HepG2 (cell line): ENCODE data around the gene KIF1B. TPM values are rescaled to one million over a fixed set of nuclear protein-coding genes. Genes with fewer than 3 reads are reported as not detected.
A peak's percentile ranks its signal among the peaks of the same experiment; 100 is the strongest.

Experiments used
- AGO1 ChIP-seq: fragments of 200-400 bp; formaldehyde crosslinking; IDR thresholded peaks from 2 replicates; pipeline ENCODE4 v1.6.1; 2017; ENCODE audit warnings: mild to moderate bottlenecking, low read depth, low read length, moderate library complexity; ENCODE audit not compliant: poor library complexity, severe bottlenecking
- FIP1L1 ChIP-seq: fragments of 200-400 bp; formaldehyde crosslinking; IDR thresholded peaks from 2 replicates; pipeline ENCODE4 v1.6.1; 2018; ENCODE audit warnings: low read depth, mild to moderate bottlenecking, low read length, moderate library complexity, borderline replicate concordance; ENCODE audit not compliant: insufficient read depth
- GLMP ChIP-seq: sonication (generic); formaldehyde crosslinking; IDR thresholded peaks from 2 replicates; pipeline ENCODE4 v1.9.0; 2021; ENCODE audit warnings: missing genetic modification reagents, mild to moderate bottlenecking, borderline replicate concordance
- HDAC1 ChIP-seq: sonication (generic); formaldehyde crosslinking; IDR thresholded peaks from 2 replicates; pipeline ENCODE4 v1.5.1; 2020; ENCODE audit warnings: mild to moderate bottlenecking, missing genetic modification reagents
- JUN ChIP-seq: sonication (generic); formaldehyde crosslinking; IDR thresholded peaks from 2 replicates; pipeline ENCODE4 v1.4.0; 2020; ENCODE audit warnings: mild to moderate bottlenecking, missing genetic modification reagents
- NFYB ChIP-seq: sonication (generic); formaldehyde crosslinking; IDR thresholded peaks from 2 replicates; pipeline ENCODE4 v1.4.0; 2020; ENCODE audit warnings: missing genetic modification reagents
- SRSF4 ChIP-seq: fragments of 200-400 bp; formaldehyde crosslinking; IDR thresholded peaks from one replicate; pipeline ENCODE4 v1.6.1; 2018; ENCODE audit warnings: mild to moderate bottlenecking, low read depth, low read length, moderate library complexity; ENCODE audit not compliant: poor library complexity, severe bottlenecking
- ZBTB4 ChIP-seq: sonication (generic); formaldehyde crosslinking; IDR thresholded peaks from 2 replicates; pipeline ENCODE4 v1.4.0; 2020; ENCODE audit warnings: missing genetic modification reagents, mild to moderate bottlenecking, borderline replicate concordance
- ZNF20 ChIP-seq: sonication (generic); formaldehyde crosslinking; IDR thresholded peaks from 2 replicates; pipeline ENCODE4 v1.4.0; 2020; ENCODE audit warnings: mild to moderate bottlenecking, moderate library complexity, missing genetic modification reagents
- ZNF274 ChIP-seq: sonication (generic); formaldehyde crosslinking; IDR thresholded peaks from 2 replicates; pipeline ENCODE4 v1.5.1; 2020; ENCODE audit warnings: mild to moderate bottlenecking, missing genetic modification reagents
- ZNF275 ChIP-seq: sonication (generic); formaldehyde crosslinking; IDR thresholded peaks from 2 replicates; pipeline ENCODE4 v1.8.0; 2022; ENCODE audit warnings: missing genetic modification reagents, mild to moderate bottlenecking, inconsistent platforms, borderline replicate concordance
- ZNF563 ChIP-seq: sonication (generic); formaldehyde crosslinking; IDR thresholded peaks from 2 replicates; pipeline ENCODE4 v1.8.0; 2022; ENCODE audit warnings: mild to moderate bottlenecking, moderate library complexity, missing genetic modification reagents
- ZNF589 ChIP-seq: sonication (generic); formaldehyde crosslinking; conservative IDR thresholded peaks from 2 replicates; pipeline ENCODE4 v1.8.0; 2022; ENCODE audit warnings: mild to moderate bottlenecking, moderate library complexity, missing genetic modification reagents
- ZNF644 ChIP-seq: IDR thresholded peaks from 2 replicates; pipeline ENCODE4 v1.6.1; 2016; ENCODE audit warnings: low read depth
- ZZZ3 ChIP-seq: sonication (generic); formaldehyde crosslinking; IDR thresholded peaks from 2 replicates; pipeline ENCODE4 v1.4.0; 2020; ENCODE audit warnings: missing genetic modification reagents, mild to moderate bottlenecking, borderline replicate concordance
- polyA plus RNA-seq, 8 experiments: library from polyadenylated mRNA; depleted of rRNA in 3 of 8; stranded (reverse) in 7 of 8; unstranded in 1 of 8; fragments of >200 nt; fragmentation: Illumina TruSeq in 4 of 8; extraction: Trizol in 4 of 8; gene quantifications; 2 replicates each; pipeline versions ENCODE4 v1.2.1 to v1.2.3, GENCODE V29; 2011 to 2016; ENCODE audit warnings: low read depth in 4 of 8, missing spikeins in 1 of 8, mixed read lengths in 1 of 8; ENCODE audit not compliant: insufficient read depth in 1 of 8
- total RNA-seq, 5 experiments: library from RNA; depleted of rRNA; stranded (reverse); fragments of >200 nt; fragmentation: Illumina TruSeq; extraction: Trizol; gene quantifications; 2 replicates each; pipeline ENCODE4 v1.2.3, GENCODE V29; 2016; ENCODE audit warnings: low read depth in 1 of 5
- TF ChIP-seq, protein P1 (sequence below): sonication (generic); formaldehyde crosslinking; IDR thresholded peaks from 2 replicates; pipeline ENCODE4 v1.5.0; 2020; ENCODE audit warnings: mild to moderate bottlenecking, missing genetic modification reagents
- TF ChIP-seq, protein P2 (sequence below): sonication (generic); formaldehyde crosslinking; IDR thresholded peaks from 2 replicates; pipeline ENCODE4 v1.5.1; 2020; ENCODE audit warnings: missing genetic modification reagents, mild to moderate bottlenecking, borderline replicate concordance

Gene KIF1B
- total and polyA plus RNA-seq, 2 of the 13 experiments (the other 11 are each of a cell fraction or from before 2014, with no cell fraction given) = 26.7 to 32.5 TPM

GRCh38 chr1:10398734-10399443 is 188.5 kb downstream of the KIF1B start, which contains the start of gene PGD (continued):
- TF ChIP-seq ZZZ3 (CRISPR knock-in tag) (peak; percentile 46), ZNF20 (CRISPR knock-in tag) (no peak), ZNF644 (CRISPR knock-in tag) (no peak), JUN (CRISPR knock-in tag) (0 out of 2 replicates have a peak, but pooled peaks have one; percentile 22), ZNF563 (peak; percentile 97), SRSF4 (no peak), FIP1L1 (0 out of 2 replicates have a peak, but pooled peaks have one; percentile 13), ZNF589 (no peak; the same call in none of the 2 replicates), ZNF275 (CRISPR knock-in tag) (0 out of 2 replicates have a peak, but pooled peaks have one; percentile 80), GLMP (CRISPR knock-in tag) (0 out of 2 replicates have a peak, but pooled peaks have one; percentile 70), ZNF274 (no peak; the same call in 1 of the 2 replicates), NFYB (CRISPR knock-in tag) (peak; percentile 99), HDAC1 (CRISPR knock-in tag) (peak; percentile 94), AGO1 (peak; percentile 67), ZBTB4 (CRISPR knock-in tag) (peak; percentile 76; the same call in 1 of the 2 replicates)
- TF ChIP-seq, protein P1, sequence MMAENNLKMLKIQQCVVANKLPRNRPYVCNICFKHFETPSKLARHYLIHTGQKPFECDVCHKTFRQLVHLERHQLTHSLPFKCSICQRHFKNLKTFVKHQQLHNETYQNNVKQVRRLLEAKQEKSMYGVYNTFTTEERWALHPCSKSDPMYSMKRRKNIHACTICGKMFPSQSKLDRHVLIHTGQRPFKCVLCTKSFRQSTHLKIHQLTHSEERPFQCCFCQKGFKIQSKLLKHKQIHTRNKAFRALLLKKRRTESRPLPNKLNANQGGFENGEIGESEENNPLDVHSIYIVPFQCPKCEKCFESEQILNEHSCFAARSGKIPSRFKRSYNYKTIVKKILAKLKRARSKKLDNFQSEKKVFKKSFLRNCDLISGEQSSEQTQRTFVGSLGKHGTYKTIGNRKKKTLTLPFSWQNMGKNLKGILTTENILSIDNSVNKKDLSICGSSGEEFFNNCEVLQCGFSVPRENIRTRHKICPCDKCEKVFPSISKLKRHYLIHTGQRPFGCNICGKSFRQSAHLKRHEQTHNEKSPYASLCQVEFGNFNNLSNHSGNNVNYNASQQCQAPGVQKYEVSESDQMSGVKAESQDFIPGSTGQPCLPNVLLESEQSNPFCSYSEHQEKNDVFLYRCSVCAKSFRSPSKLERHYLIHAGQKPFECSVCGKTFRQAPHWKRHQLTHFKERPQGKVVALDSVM (CRISPR knock-in tag) = peak; percentile 79
- TF ChIP-seq, protein P2, sequence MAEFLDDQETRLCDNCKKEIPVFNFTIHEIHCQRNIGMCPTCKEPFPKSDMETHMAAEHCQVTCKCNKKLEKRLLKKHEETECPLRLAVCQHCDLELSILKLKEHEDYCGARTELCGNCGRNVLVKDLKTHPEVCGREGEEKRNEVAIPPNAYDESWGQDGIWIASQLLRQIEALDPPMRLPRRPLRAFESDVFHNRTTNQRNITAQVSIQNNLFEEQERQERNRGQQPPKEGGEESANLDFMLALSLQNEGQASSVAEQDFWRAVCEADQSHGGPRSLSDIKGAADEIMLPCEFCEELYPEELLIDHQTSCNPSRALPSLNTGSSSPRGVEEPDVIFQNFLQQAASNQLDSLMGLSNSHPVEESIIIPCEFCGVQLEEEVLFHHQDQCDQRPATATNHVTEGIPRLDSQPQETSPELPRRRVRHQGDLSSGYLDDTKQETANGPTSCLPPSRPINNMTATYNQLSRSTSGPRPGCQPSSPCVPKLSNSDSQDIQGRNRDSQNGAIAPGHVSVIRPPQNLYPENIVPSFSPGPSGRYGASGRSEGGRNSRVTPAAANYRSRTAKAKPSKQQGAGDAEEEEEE (CRISPR knock-in tag) = peak; percentile 66; the same call in 1 of the 2 replicates
